Calu3 (cell line): ENCODE data around the gene COL7A1. TPM values are rescaled to one million over a fixed set of nuclear protein-coding genes. Genes with fewer than 3 reads are reported as not detected.

Experiments used
- BruUV-seq: library from RNA; stranded (reverse); fragments of 400-500 nt; replicated peaks from 2 replicates; lab custom pipeline; 2021; lab: Mats Ljungman, UMichigan
- CTCF ChIA-PET: fragments of 300-600 bp; sonication (Branson Sonifier 250); formaldehyde crosslinking; loops from one replicate; lab custom pipeline; 2022; ENCODE audit warnings: antibody characterized with exemption; lab: Charles Lee
- DNase-seq: peaks from one replicate; pipeline ENCODE4 v3.0.0; 2022
- H3K27ac Mint-ChIP-seq: one replicate; pipeline ENCODE4 v1.8.0; 2022; ENCODE audit warnings: mixed read lengths; ENCODE audit not compliant: unreplicated experiment
- H3K27me3 Mint-ChIP-seq: one replicate; pipeline ENCODE4 v1.8.0; 2022; ENCODE audit warnings: mixed read lengths; ENCODE audit not compliant: unreplicated experiment
- H3K36me3 Mint-ChIP-seq: one replicate; pipeline ENCODE4 v1.8.0; 2022; ENCODE audit warnings: mild to moderate bottlenecking, moderate library complexity, mixed read lengths; ENCODE audit not compliant: insufficient read depth, unreplicated experiment
- H3K4me1 Mint-ChIP-seq: one replicate; pipeline ENCODE4 v1.8.0; 2022; ENCODE audit warnings: mild to moderate bottlenecking, low read depth, mixed read lengths; ENCODE audit not compliant: unreplicated experiment
- H3K4me3 Mint-ChIP-seq: one replicate; pipeline ENCODE4 v1.8.0; 2022; ENCODE audit warnings: mild to moderate bottlenecking, low read depth, moderate library complexity, mixed read lengths; ENCODE audit not compliant: unreplicated experiment
- H3K9me3 Mint-ChIP-seq: one replicate; pipeline ENCODE4 v1.8.0; 2022; ENCODE audit warnings: low read depth, mixed read lengths; ENCODE audit not compliant: unreplicated experiment
- intact Hi-C: fragments of 100-400 bp; cut with micrococcal nuclease; formaldehyde crosslinking; loops from one replicate; pipeline ENCODE4 v1.10.0; 2022; ENCODE audit not compliant: unreplicated experiment
- total RNA-seq: library from RNA; stranded (reverse); gene quantifications from 2 replicates; pipeline ENCODE4 v1.2.3, GENCODE V29; 2022
- TF ChIP-seq, protein P1 (sequence below): fragments of 200-600 bp; IDR thresholded peaks from one replicate; pipeline ENCODE4 v1.8.0; 2022; ENCODE audit warnings: antibody characterized with exemption; ENCODE audit not compliant: unreplicated experiment

Gene COL7A1
- total RNA-seq, 1 experiment from 2014 or later: 13.9 TPM

DNA sequence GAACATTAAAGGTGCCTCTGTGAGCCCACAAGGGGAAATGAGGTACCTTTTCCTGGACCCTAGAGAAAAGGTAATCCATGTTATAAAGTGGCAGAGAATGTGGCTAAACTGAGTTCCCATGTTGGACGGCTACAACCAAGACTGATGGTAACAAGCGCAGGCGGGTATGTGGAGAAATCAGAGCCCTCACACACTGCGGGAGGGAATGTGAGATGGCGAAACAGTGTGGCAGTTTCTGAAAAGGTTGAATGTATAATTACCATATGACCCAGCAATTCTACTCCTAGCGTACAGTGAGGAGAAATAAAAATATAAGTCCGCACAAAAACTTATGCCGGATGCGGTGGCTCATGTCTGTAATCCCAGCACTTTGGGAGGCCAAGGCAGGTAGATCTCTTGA is 67.1 kb downstream of the COL7A1 start:
- Mint-ChIP-seq H3K9me3 (no peaks in the 10 kb centered on the region), H3K36me3 (no peaks in the 10 kb centered on the region), H3K4me3 (no peak overlapping the region), H3K27me3 (no peaks in the 10 kb centered on the region), H3K27ac (no peak overlapping the region), H3K4me1 (no peaks in the 10 kb centered on the region)
- BruUV-seq: no TSS peak
- DNase-seq: no peak
- TF ChIP-seq, protein P1, sequence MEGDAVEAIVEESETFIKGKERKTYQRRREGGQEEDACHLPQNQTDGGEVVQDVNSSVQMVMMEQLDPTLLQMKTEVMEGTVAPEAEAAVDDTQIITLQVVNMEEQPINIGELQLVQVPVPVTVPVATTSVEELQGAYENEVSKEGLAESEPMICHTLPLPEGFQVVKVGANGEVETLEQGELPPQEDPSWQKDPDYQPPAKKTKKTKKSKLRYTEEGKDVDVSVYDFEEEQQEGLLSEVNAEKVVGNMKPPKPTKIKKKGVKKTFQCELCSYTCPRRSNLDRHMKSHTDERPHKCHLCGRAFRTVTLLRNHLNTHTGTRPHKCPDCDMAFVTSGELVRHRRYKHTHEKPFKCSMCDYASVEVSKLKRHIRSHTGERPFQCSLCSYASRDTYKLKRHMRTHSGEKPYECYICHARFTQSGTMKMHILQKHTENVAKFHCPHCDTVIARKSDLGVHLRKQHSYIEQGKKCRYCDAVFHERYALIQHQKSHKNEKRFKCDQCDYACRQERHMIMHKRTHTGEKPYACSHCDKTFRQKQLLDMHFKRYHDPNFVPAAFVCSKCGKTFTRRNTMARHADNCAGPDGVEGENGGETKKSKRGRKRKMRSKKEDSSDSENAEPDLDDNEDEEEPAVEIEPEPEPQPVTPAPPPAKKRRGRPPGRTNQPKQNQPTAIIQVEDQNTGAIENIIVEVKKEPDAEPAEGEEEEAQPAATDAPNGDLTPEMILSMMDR: no peak
- intact Hi-C loops: no loop called here
- CTCF ChIA-PET: no interaction called here

DNA sequence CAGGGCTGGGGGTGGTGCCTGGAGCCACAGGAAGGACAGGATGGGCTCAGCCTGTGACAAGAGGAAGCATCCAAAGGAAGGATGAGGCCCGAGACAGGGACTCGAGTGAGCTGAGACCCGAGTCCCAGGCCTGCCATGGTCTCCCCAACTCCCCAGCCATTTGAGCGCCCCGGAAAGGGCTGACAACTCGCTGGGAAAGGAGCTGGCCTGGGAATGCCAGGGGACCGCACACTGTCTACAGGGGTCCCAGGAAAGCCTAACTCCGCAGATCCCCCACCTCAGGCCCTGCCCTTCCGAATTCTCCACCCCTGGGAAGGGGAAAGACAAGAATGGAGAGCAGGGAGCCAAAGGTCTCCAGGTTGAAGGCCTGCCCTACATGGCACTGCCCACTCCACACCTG is 70.2 kb downstream of the COL7A1 start:
- no TSS peak for BruUV-seq
- DNase-seq: no peak
- Mint-ChIP-seq H3K4me1 (no peaks in the 10 kb centered on the region), H3K4me3 (no peak overlapping the region), H3K27ac (no peak overlapping the region), H3K27me3 (no peaks in the 10 kb centered on the region), H3K9me3 (no peaks in the 10 kb centered on the region), H3K36me3 (peaks cover 5% of the 10 kb centered on the region)
- CTCF ChIA-PET: no interaction called here
- TF ChIP-seq, protein P1: no peak
- intact Hi-C loops: no loop called here

DNA sequence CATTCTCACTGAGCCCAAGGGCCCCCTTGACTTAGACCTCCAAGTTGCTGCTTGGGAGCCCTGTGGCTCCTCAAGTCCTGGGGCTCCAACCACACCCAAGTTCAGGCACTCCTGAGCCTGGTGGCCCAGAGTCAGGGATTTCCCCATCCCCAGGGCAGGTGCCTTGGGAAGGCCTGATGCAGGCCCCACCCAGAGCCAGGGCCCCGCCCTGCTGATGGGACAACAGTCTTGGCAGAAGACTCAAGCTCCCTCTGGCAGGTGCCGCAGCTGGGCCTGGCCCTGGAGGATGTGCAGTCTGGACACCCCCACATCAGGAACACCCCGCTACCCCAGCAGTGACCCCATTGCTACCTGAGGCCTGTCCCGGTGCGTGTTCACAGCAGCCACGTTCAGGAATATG is 73.5 kb downstream of the COL7A1 start:
- TF ChIP-seq, protein P1: no peak
- Mint-ChIP-seq H3K27me3 (no peaks in the 10 kb centered on the region), H3K9me3 (no peaks in the 10 kb centered on the region), H3K4me1 (no peaks in the 10 kb centered on the region), H3K27ac (no peak overlapping the region), H3K36me3 (peaks cover 5% of the 10 kb centered on the region), H3K4me3 (no peak overlapping the region)
- CTCF ChIA-PET: interaction anchor here (0.8 kb wide), 2 partner anchors 114 to 164 kb away, joined by 3 to 5 read pairs; no protein-coding TSS in a partner anchor
- intact Hi-C loops: no loop called here
- DNase-seq: no peak
- no TSS peak for BruUV-seq

DNA sequence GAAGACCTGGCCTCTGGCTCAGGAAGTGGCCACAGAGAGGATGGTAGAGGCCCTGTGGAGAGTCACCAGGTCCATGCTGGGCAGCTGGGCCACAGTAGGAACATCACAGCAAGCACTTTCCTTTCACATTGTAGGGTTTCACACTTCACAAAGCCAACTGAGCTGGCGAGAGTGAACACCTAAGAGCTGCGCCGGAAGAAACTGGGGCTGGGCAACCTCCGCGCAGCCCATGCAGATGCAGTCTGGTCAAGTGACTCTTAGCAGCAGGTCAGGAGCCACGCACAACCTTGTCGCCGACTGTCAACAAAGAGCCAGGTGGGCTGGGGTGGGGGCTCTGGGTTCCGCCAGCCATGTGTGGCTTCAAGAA is 75.9 kb downstream of the COL7A1 start:
- BruUV-seq: no TSS peak

More for the DNA sequence above, 75.9 kb downstream of the COL7A1 start:
- TF ChIP-seq, protein P1: no peak
- H3K4me3 Mint-ChIP-seq: no peak overlapping the region
- H3K27me3 Mint-ChIP-seq: no peaks in the 10 kb centered on the region
- CTCF ChIA-PET: no interaction called here
- intact Hi-C loops: no loop called here
- H3K9me3 Mint-ChIP-seq: no peaks in the 10 kb centered on the region
- H3K27ac Mint-ChIP-seq: no peak overlapping the region
- H3K4me1 Mint-ChIP-seq: no peaks in the 10 kb centered on the region
- H3K36me3 Mint-ChIP-seq: peaks cover 8% of the 10 kb centered on the region
- DNase-seq: no peak
